K562 (cell line): ENCODE data around the gene TMEM138. TPM values are rescaled to one million over a fixed set of nuclear protein-coding genes. Genes with fewer than 3 reads are reported as not detected.

ENCODE experiments used
- ATAC-seq: fragments of 200-7000 bp; cut with Tn5 transposase; 3 replicates; pipeline ENCODE4 v1.9.1; 2020; ENCODE audit warnings: moderate library complexity
- BruUV-seq: library from RNA; stranded (reverse); fragments of 400-500 nt; replicated peaks from 2 replicates; lab custom pipeline; 2021; lab: Mats Ljungman, UMichigan
- CTCF ChIA-PET: fragments of 300-600 bp; formaldehyde crosslinking; extraction: SDS; loops from one replicate; lab custom pipeline; 2021; ENCODE audit warnings: low intra/inter-chr PET ratio; lab: Yijun Ruan, JAX
- POLR2A ChIA-PET: fragments of 300-600, 350-650 bp; sonication (Branson Sonifier 250); formaldehyde crosslinking; extraction: SDS; loops from one replicate; lab custom pipeline; 2021; ENCODE audit warnings: antibody characterized with exemption, inconsistent platforms; lab: Yijun Ruan, JAX
- DNase-seq, 4 experiments: peaks; one replicate each; pipeline versions ENCODE4 v3.0.0 to v3.0.0-alpha.2; 2011 to 2018; ENCODE audit warnings: low spot score in 3 of 4, mixed read lengths in 3 of 4; ENCODE audit errors: extremely low read depth in 1 of 4
- FAIRE-seq: peaks from 2 replicates; lab custom pipeline; 2011; peaks lifted over from hg19 to GRCh38; lab: Jason Lieb, UNC
- H2AFZ ChIP-seq: 2 replicates; pipeline ENCODE4 v1.6.0; 2011; ENCODE audit warnings: low read depth, low read length, control low read depth, inconsistent platforms
- H3K27ac ChIP-seq: fragments of 200-600 bp; 3 replicates; pipeline ENCODE4 v1.8.0; 2011; ENCODE audit warnings: low read depth, mild to moderate bottlenecking, control low read depth, inconsistent platforms, low read length, moderate library complexity, mixed read lengths; ENCODE audit errors: extremely low read depth
- H3K27me3 ChIP-seq, 2 experiments: fragments of 300-600 bp in 1 of 2; 2 replicates in 1 of 2; 3 replicates in 1 of 2; pipeline versions ENCODE4 v1.6.0 to v1.8.0; 2011; ENCODE audit warnings: inconsistent platforms in 2 of 2, low read length in 2 of 2, mild to moderate bottlenecking in 1 of 2, mixed read lengths in 1 of 2, moderate library complexity in 1 of 2; ENCODE audit not compliant: control insufficient read depth in 2 of 2, insufficient read depth in 2 of 2
- H3K36me3 ChIP-seq: fragments of 300-600 bp; 3 replicates; pipeline ENCODE4 v1.8.0; 2011; ENCODE audit warnings: mild to moderate bottlenecking, low read length, inconsistent platforms; ENCODE audit not compliant: control insufficient read depth, insufficient read depth
- H3K4me1 ChIP-seq, 2 experiments: fragments of 200-600 bp in 1 of 2; replicated peaks in 1 of 2; 2 replicates in 1 of 2; 3 replicates in 1 of 2; pipeline versions ENCODE4 v1.5.1 to v1.8.0; 2011; ENCODE audit warnings: inconsistent platforms in 2 of 2, low read length in 2 of 2, mild to moderate bottlenecking in 1 of 2, mixed read lengths in 1 of 2, moderate library complexity in 1 of 2; ENCODE audit not compliant: control insufficient read depth in 2 of 2, insufficient read depth in 2 of 2
- H3K4me2 ChIP-seq: 2 replicates; pipeline ENCODE4 v1.6.1; 2011; ENCODE audit warnings: low read length, control low read depth, inconsistent platforms, mixed read lengths; ENCODE audit not compliant: insufficient read depth
- H3K4me3 ChIP-seq: fragments of 200-600 bp; sonication (generic), shearing (Covaris generic); 2 replicates; pipeline ENCODE4 v1.5.1; 2016; ENCODE audit warnings: control low read depth, inconsistent platforms
- H3K79me2 ChIP-seq: fragments of 200-600 bp; 3 replicates; pipeline ENCODE4 v1.8.0; 2011; ENCODE audit warnings: low read length, inconsistent platforms; ENCODE audit not compliant: control insufficient read depth, insufficient read depth
- H3K9ac ChIP-seq, 2 experiments: 2 replicates each; pipeline versions ENCODE4 v1.6.0 to v1.6.1; 2011; ENCODE audit warnings: low read depth in 2 of 2, low read length in 2 of 2, control low read depth in 1 of 2, inconsistent platforms in 1 of 2, mild to moderate bottlenecking in 1 of 2, mixed read lengths in 1 of 2; ENCODE audit not compliant: insufficient read depth in 1 of 2
- H3K9me1 ChIP-seq: one replicate; pipeline ENCODE4 v1.6.0; 2011; ENCODE audit warnings: inconsistent platforms, mild to moderate bottlenecking, low read length, moderate library complexity; ENCODE audit not compliant: control insufficient read depth, insufficient read depth
- H3K9me3 ChIP-seq: replicated peaks from 2 replicates; pipeline ENCODE4 v1.5.1; 2011; ENCODE audit warnings: low read depth, low read length, inconsistent platforms; ENCODE audit not compliant: control insufficient read depth, insufficient read depth
- H4K20me1 ChIP-seq: replicated peaks from 2 replicates; pipeline ENCODE4 v1.6.1; 2011; ENCODE audit warnings: low read length, inconsistent platforms, mixed read lengths; ENCODE audit not compliant: control insufficient read depth, insufficient read depth
- ATF3 ChIP-seq, 2 experiments: fragments of 450-650 bp in 1 of 2; sonication (generic) in 1 of 2; formaldehyde crosslinking in 1 of 2; IDR thresholded peaks in 1 of 2; conservative IDR thresholded peaks in 1 of 2; 2 replicates each; pipeline versions ENCODE4 v1.6.1 to v1.8.1; 2016 to 2023; ENCODE audit warnings: mild to moderate bottlenecking in 2 of 2, moderate library complexity in 2 of 2, inconsistent platforms in 1 of 2, missing genetic modification reagents in 1 of 2
- CC2D1A ChIP-seq: fragments of 450-650 bp; IDR thresholded peaks from 2 replicates; pipeline ENCODE4 v1.6.1; 2017; ENCODE audit warnings: mild to moderate bottlenecking
- ESRRA ChIP-seq: fragments of 450-650 bp; IDR thresholded peaks from 2 replicates; pipeline ENCODE4 v1.6.1; 2014; ENCODE audit warnings: low read depth, mild to moderate bottlenecking, moderate library complexity, borderline replicate concordance
- FOSL1 ChIP-seq: fragments of 200-800 bp; sonication (Bioruptor generic); conservative IDR thresholded peaks from 2 replicates; pipeline ENCODE4 v1.6.1; 2016; ENCODE audit warnings: missing genetic modification characterization, missing compliant biosample characterization
- JUND ChIP-seq, 2 experiments: IDR thresholded peaks; 2 replicates in 1 of 2; 3 replicates in 1 of 2; pipeline ENCODE4 v1.6.1; 2011; ENCODE audit warnings: borderline replicate concordance in 2 of 2, low read depth in 2 of 2, low read length in 2 of 2, improper control_type of control experiment in 1 of 2, missing biosample characterization in 1 of 2, missing genetic modification characterization in 1 of 2, missing genetic modification reagents in 1 of 2
- NELFE ChIP-seq: IDR thresholded peaks from 2 replicates; pipeline ENCODE4 v1.6.1; 2011; ENCODE audit warnings: mild to moderate bottlenecking; ENCODE audit not compliant: insufficient read depth, insufficient read length
- PCBP2 ChIP-seq: fragments of 200-400 bp; formaldehyde crosslinking; IDR thresholded peaks from 2 replicates; pipeline ENCODE4 v1.6.1; 2018; ENCODE audit warnings: low read length, low read depth, mild to moderate bottlenecking, moderate library complexity; ENCODE audit not compliant: poor library complexity, severe bottlenecking
- TCF7 ChIP-seq: sonication (generic); IDR thresholded peaks from 2 replicates; pipeline ENCODE4 v1.6.1; 2016; ENCODE audit warnings: antibody characterized with exemption, borderline replicate concordance
- ZNF830 ChIP-seq: fragments of 250-450 bp; sonication (Bioruptor Pico); IDR thresholded peaks from 2 replicates; pipeline ENCODE4 v1.5.0; 2021; ENCODE audit warnings: mild to moderate bottlenecking
- in situ Hi-C: fragments of 300-500 bp; cut with MboI; formaldehyde crosslinking; loops from 4 replicates; pipeline ENCODE4 v1.15.0; 2018; ENCODE audit warnings: inconsistent platforms, mixed read lengths
- intact Hi-C: fragments of 100-400 bp; cut with micrococcal nuclease; formaldehyde crosslinking; loops from 2 replicates; pipeline ENCODE4 v1.14.2; 2022
- polyA plus RNA-seq, 8 experiments: library from polyadenylated mRNA; depleted of rRNA in 4 of 8; stranded (reverse) in 5 of 8; unstranded in 3 of 8; fragments of >200 nt; fragmentation: Nextera tagmentation in 2 of 8; fragmentation: Illumina TruSeq in 1 of 8; extraction: Ambion mirVana in 2 of 8; extraction: Trizol in 1 of 8; gene quantifications; 2 replicates each; pipeline versions ENCODE4 v1.2.1 to v1.2.3, GENCODE V29; 2011 to 2014; ENCODE audit warnings: inconsistent platforms in 1 of 8, missing spikeins in 1 of 8
- total RNA-seq, 7 experiments: library from RNA; depleted of rRNA in 6 of 7; stranded (reverse); fragments of >200 nt in 6 of 7; fragmentation: Illumina TruSeq in 2 of 7; extraction: Trizol in 2 of 7; gene quantifications; 2 replicates each; pipeline versions ENCODE4 v1.2.1 to v1.2.3, GENCODE V29; 2011 to 2021; ENCODE audit warnings: low replicate concordance in 1 of 7

Gene TMEM138
- total and polyA plus RNA-seq, 9 of the 15 experiments (the other 6 are each of a cell fraction or from before 2014, with no cell fraction given), result 23.2 to 168 (median 63.1) TPM

GRCh38 chr11:61327669-61328071 lies 34.5 kb upstream of the TMEM138 start:
- no peak overlapping the region for H3K27ac ChIP-seq
- H3K9me1 ChIP-seq, result no peaks in the 10 kb centered on the region
- peaks cover 6 to 9% of the 10 kb centered on the region in 2 experiments; a peak in 4 of 5 replicates for H3K4me1 ChIP-seq
- H3K4me3 ChIP-seq, result no peak overlapping the region
- ChIA-PET POLR2A (interaction anchor here (0.7 to 2.4 kb wide), 9 partner anchors 9 to 102 kb away, joined by 3 to 11 read pairs (median 4); partner anchors contain the start of genes CPSF7, SDHAF2 and TMEM138), CTCF (no interaction called here)
- intact Hi-C loops (no loop called here), in situ Hi-C loops (no loop called here)
- no peaks in the 10 kb centered on the region for H3K9me3 ChIP-seq
- no peak for FAIRE-seq
- H3K27me3 ChIP-seq, result no peaks in the 10 kb centered on the region
- ATAC-seq, result no peak
- H2AFZ ChIP-seq, result no peak overlapping the region
- H3K79me2 ChIP-seq, result peaks cover 71% of the 10 kb centered on the region
- peaks cover 7% of the 10 kb centered on the region for H4K20me1 ChIP-seq
- no peak for DNase-seq
- BruUV-seq, result no TSS peak
- no peak overlapping the region for H3K4me2 ChIP-seq
- peak; percentile 9; the same call in 1 of the 2 replicates for TF ChIP-seq JUND (IDR thresholded peaks at IDR 0.05; ENCODE audit: borderline replicate concordance, low read depth, low read length)
- TF ChIP-seq JUND (tag; IDR thresholded peaks at IDR 0.05; ENCODE audit: borderline replicate concordance, low read depth, low read length), result no peak
- TF ChIP-seq NELFE, result no peak
- 0 out of 2 replicates have a peak, but pooled peaks have one; percentile 23 for TF ChIP-seq FOSL1 (tag)
- TF ChIP-seq ATF3 (IDR thresholded peaks at IDR 0.05), result peak; percentile 40; the same call in 1 of the 2 replicates
- TF ChIP-seq ATF3 (CRISPR knock-in tag; conservative IDR thresholded peaks at IDR 0.05), result no peak
- TF ChIP-seq TCF7, result no peak
- no peak for TF ChIP-seq ZNF830 (CRISPR knock-in tag)
- TF ChIP-seq PCBP2, result no peak
- TF ChIP-seq CC2D1A, result no peak
- peak; percentile 53 for TF ChIP-seq ESRRA
- H3K9ac ChIP-seq, result no peak overlapping the region
- H3K36me3 ChIP-seq, result peaks cover 84% of the 10 kb centered on the region
